Neural crest cell (in vitro differentiated cells): ENCODE results near the gene ZNF718. TPM values are rescaled to one million over a fixed set of nuclear protein-coding genes. Genes with fewer than 3 reads are reported as not detected.
"Not testable (repeated sequence)": the region's sequence is repeated elsewhere in the genome, so short reads cannot be mapped to it uniquely, and the experiment has no call there.

ENCODE experiments used
- DNase-seq: peaks from one replicate; pipeline ENCODE4 v3.0.0; 2021; ENCODE audit warnings: low read depth, mixed read lengths, low spot score
- H3K27ac Mint-ChIP-seq: one replicate; pipeline ENCODE4 v1.8.0; 2021; ENCODE audit warnings: mild to moderate bottlenecking, mixed read lengths; ENCODE audit not compliant: unreplicated experiment
- H3K27me3 Mint-ChIP-seq: 2 replicates; pipeline ENCODE4 v1.8.0; 2021; ENCODE audit warnings: low read depth, mild to moderate bottlenecking, mixed read lengths
- H3K36me3 Mint-ChIP-seq: 2 replicates; pipeline ENCODE4 v1.8.0; 2021; ENCODE audit warnings: low read depth, mild to moderate bottlenecking, mixed read lengths
- H3K4me1 Mint-ChIP-seq: 2 replicates; pipeline ENCODE4 v1.8.0; 2021; ENCODE audit warnings: mixed read lengths
- H3K4me3 Mint-ChIP-seq: one replicate; pipeline ENCODE4 v1.8.0; 2021; ENCODE audit warnings: mild to moderate bottlenecking, mixed read lengths
- H3K9me3 Mint-ChIP-seq: 2 replicates; pipeline ENCODE4 v1.8.0; 2021; ENCODE audit warnings: mixed read lengths
- CTCF ChIP-seq: fragments of 200-600 bp; sonication (generic); conservative IDR thresholded peaks from 2 replicates; pipeline ENCODE4 v1.5.0; 2021; ENCODE audit warnings: antibody characterized with exemption, mild to moderate bottlenecking
- total RNA-seq: library from RNA; stranded (reverse); gene quantifications from 2 replicates; pipeline ENCODE4 v1.2.1, GENCODE V29; 2021

ZNF718 gene
- total RNA-seq, 1 donor from 2014 or later = 14.4 TPM

GRCh38 chr4:120616-121015 is 3.7 kb upstream of the ZNF718 start:
- DNase-seq = no peak
- peaks cover 13% of the 10 kb centered on the region for H3K9me3 Mint-ChIP-seq
- peaks cover 24% of the 10 kb centered on the region for H3K36me3 Mint-ChIP-seq
- H3K27ac Mint-ChIP-seq = no peak overlapping the region
- peaks cover 14% of the 10 kb centered on the region for H3K4me1 Mint-ChIP-seq
- no peak for TF ChIP-seq CTCF
- peak overlapping the region; percentile 31 for H3K4me3 Mint-ChIP-seq
- peaks cover 13% of the 10 kb centered on the region for H3K27me3 Mint-ChIP-seq

GRCh38 chr4:121408-122084 is 2.8 kb upstream of the ZNF718 start:
- peaks cover 20% of the 10 kb centered on the region for H3K4me1 Mint-ChIP-seq
- peak overlapping the region; percentile 64 for H3K4me3 Mint-ChIP-seq
- no peak overlapping the region for H3K27ac Mint-ChIP-seq
- H3K36me3 Mint-ChIP-seq = peaks cover 31% of the 10 kb centered on the region
- peaks cover 13% of the 10 kb centered on the region for H3K27me3 Mint-ChIP-seq
- no peak for TF ChIP-seq CTCF
- DNase-seq = no peak
- peaks cover 17% of the 10 kb centered on the region for H3K9me3 Mint-ChIP-seq

GRCh38 chr4:123922-124274 is 403 bp upstream of the ZNF718 start:
- Mint-ChIP-seq H3K4me1 (peaks cover 20% of the 10 kb centered on the region), H3K27me3 (peaks cover 13% of the 10 kb centered on the region), H3K36me3 (peaks cover 33% of the 10 kb centered on the region), H3K4me3 (peak overlapping the region; percentile 100), H3K9me3 (peaks cover 15% of the 10 kb centered on the region)
- not testable (repeated sequence) for DNase-seq, H3K27ac Mint-ChIP-seq

GRCh38 chr4:125091-125771 is 930 bp downstream of the ZNF718 start:
- Mint-ChIP-seq H3K4me1 (peaks cover 20% of the 10 kb centered on the region), H3K9me3 (peaks cover 15% of the 10 kb centered on the region), H3K36me3 (peaks cover 33% of the 10 kb centered on the region), H3K27ac (peak overlapping the region; percentile 100), H3K27me3 (peaks cover 11% of the 10 kb centered on the region), H3K4me3 (peak overlapping the region; percentile 100)
- no peak for DNase-seq
- no peak for TF ChIP-seq CTCF

GRCh38 chr4:125833-126232 is 1.5 kb downstream of the ZNF718 start:
- Mint-ChIP-seq H3K27me3 (peaks cover 11% of the 10 kb centered on the region), H3K27ac (peak overlapping the region; percentile 100), H3K36me3 (peaks cover 33% of the 10 kb centered on the region), H3K4me1 (peaks cover 20% of the 10 kb centered on the region), H3K4me3 (peak overlapping the region; percentile 100), H3K9me3 (peaks cover 15% of the 10 kb centered on the region)
- no peak for DNase-seq
- TF ChIP-seq CTCF = no peak

DNA sequence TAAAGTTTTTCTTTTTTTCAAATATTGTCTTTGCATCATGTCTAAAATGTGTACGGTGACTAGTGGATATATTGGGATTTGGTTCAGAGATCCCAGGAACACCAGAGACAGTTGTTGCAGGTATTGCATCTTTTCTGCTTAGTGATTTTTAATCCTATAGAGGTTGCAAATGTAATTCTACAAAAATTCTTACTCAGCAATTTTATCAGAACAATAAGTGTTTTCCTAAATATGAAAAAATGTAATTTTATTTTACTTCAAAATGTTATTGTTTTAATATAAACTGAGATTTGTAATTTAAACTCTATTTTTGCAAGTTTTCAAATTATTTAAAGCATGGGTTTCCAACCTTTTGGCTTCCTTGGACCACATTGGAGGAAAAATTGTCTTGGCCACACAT is 8.2 kb downstream of the ZNF718 start:
- Mint-ChIP-seq H3K27me3 (peaks cover 3% of the 10 kb centered on the region), H3K36me3 (peaks cover 36% of the 10 kb centered on the region), H3K9me3 (peaks cover 14% of the 10 kb centered on the region), H3K4me1 (no peaks in the 10 kb centered on the region), H3K27ac (no peak overlapping the region), H3K4me3 (no peak overlapping the region)
- no peak for DNase-seq
- TF ChIP-seq CTCF = no peak
